Stimulated activated CD8-positive, alpha-beta memory T cell treated with anti-CD3 and anti-CD28 coated beads, Interleukin-7, amount 100 ng/mL, for 48 hours (primary cell): ENCODE results near the gene CBY1.

Experiments
- DNase-seq, 2 donors: peaks; one replicate each; pipeline ENCODE4 v3.0.0-alpha.2; 2020; ENCODE audit warnings: low read depth in 1 of 2; ENCODE audit errors: extremely low read depth in 1 of 2

Gene CBY1

DNA sequence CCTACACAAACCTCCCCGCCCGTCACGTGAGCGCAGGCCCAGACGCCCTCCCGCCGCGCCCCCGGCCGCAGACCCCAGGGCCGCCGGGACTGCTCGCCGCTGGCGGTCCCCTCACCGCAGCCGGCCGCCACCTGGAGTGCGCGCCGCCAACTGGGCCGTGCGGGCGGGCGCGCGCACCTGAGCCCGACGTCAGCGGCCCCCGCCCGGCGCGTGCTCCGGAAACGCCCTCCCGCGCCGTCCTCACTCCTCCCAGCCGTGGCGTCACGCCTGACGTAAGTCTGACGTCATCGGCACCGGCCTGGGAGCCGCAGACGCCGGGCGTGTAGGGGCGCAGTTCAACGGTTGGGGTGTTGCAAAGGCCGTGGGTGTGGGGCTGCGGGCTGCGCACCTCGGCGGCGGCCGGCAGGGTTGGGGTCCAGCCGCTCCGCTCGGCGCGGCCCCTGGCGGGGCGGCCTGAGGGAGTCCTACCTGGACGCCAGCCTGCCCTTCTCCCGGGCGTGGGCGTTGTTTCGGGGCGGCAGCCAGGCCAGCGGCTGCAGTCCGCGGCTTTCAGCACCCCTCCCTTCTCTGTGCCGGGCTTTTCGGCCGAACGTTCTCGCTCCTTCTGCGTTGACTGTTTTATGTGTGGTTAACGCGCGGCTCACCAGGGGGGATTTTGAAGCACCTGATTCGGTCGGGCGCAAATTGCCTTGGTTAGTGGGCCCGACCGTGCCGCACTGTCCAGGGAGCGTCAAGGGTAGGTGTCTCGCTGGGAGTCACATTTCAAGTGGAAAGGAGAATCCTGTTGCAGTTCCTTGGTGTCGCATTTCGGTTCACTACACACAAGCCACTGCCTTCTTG is 44.6 kb downstream of the CBY1 start, which contains the start of gene JOSD1:
JOSD1 (minus strand) TSS at position 155 of the 840 bp plus-strand sequence. CDS start 956 bp downstream, outside the sequence.
- peak; percentile 94 to 96 for DNase-seq

GRCh38 chr22:38704654-38705234 is 48.3 kb downstream of the CBY1 start:
- DNase-seq: no peak

- peak; percentile 85 to 96 for DNase-seq
These were observed 49.0 kb downstream of the CBY1 start, which contains the start of gene GTPBP1 for GRCh38 chr22:38705235-38706100. Gene GTPBP1 (plus strand): TSS chr22:38705944. CDS start chr22:38705956, 12 bp downstream.

DNA sequence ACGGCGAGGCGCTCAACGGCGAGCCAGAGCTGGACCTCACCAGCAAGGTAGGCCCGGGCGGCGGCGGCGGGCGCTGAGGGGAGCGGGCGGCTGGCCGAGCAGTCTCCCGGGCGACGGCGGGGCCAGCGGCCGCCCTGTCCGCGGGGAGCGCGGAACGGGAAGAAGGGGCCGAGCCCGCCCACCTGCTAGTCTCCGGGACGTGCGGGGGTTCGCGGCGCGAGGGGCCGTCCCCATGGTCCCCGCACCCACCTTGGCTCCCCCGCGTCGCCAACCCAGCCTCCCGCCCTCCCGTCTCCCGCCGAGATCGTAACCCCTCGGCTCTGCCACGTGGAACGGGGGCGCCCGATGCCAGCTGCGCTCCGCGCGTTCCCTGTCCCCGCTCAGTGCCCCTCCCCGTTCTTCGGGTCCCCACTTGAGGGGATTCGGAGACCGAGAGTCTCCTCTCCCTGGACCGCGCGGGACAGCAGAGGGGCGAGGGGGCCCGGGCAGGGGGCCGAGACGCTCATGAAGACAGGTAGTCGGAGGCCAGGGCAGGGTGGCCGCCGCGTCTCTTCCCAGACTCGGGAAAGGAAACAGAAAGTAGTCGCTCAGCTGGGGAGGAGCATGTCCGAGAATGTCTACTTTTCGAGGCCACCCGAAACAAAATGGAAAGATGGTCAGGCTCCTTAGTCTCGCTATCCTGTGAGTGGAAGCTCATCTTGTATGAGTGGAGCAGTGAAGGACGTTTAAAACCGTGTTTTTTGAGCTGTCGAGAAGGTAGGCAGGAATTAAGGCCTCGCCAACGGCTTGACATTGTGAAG is 49.9 kb downstream of the CBY1 start:
- DNase-seq: no peak

DNA sequence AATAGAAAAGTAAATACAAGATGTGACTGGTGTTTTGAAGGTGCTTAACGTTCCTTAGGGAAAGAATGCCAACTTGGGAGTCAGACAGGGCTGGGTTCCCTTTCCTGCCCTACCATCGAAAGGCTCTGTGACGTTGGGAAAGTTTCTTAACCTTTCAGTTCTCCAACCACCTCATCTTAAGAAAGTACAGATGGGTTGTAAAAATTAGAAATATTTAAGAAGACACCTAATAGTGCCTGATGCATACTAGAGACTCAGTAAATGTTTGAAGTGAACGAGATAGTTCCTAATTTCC is 50.4 kb downstream of the CBY1 start:
- no peak for DNase-seq

GRCh38 chr22:38707346-38707745 is 50.9 kb downstream of the CBY1 start:
- no peak for DNase-seq

- no peak for DNase-seq
These were observed 51.5 kb downstream of the CBY1 start for GRCh38 chr22:38707984-38708383.

DNA sequence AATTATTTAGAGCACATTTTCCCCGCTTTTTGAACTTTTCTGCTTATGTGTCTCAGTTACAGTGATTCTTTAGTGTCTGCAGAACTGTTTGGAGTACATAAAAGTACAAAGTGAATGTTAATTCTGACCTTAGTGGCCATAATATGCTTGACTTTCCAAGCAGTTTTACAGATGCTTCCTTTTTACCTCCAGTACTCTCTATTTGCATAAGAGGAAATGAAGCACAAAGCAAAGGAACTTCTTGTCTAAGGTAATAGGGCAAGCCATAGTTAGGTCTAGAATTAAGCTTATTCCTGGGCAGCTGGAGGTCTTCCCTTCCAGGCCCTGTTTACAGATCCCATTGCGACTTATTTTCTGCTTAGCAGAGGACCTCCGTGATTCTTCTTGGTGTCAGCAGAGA is 52.9 kb downstream of the CBY1 start:
- DNase-seq: no peak

- DNase-seq: no peak
These were observed 53.9 kb downstream of the CBY1 start for GRCh38 chr22:38710351-38710750.

DNA sequence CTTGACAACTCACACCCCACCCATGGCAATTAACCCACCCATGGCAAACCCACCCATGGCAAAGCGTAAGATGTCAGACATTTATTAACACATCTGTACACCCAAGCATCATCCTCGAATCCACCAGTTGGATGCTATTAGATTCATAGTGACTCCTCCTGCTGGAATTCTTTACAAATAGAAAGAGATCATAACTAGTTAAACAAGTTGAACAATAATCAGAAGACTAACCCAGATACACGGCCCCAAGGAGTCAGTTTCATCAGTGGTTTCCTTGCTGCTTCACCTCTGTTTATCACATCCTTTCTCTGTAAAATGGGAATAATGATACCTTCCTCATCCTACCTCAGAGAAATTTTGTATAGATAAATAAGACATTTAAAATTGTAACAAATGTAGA is 54.4 kb downstream of the CBY1 start:
- no peak for DNase-seq

DNA sequence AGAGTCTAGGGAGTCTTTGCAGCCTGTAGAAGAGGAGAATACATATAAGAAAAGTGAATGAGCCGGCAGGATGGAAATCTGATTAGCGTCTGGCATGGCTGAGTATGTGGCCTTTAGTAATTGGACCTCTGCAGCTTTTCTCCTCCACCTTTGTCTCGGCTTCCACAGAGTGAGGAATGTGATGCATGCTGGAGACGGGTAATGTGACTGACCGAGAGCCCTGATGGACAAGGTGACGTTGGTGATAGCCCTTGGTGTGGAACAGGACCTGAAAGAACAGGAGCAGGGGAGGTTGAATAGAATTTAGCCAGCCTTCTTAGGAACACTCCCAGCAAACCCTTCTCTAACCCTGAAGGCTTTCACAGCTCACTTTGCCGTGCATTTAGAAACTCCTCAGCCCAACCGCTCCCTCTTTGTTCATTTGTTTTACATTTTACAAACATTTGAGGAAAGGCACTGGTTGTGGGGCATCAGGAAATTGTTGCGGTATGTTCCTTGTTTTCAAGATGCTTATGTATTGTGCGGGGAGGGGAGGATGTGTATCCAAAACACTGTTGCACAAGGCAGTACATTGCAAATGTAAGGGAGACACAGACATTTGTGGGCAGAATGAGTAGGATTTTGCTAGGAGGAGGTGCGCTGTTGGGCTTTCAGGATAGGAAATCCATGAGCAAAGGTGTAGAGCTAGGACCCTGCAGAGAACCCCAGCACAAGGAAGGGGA is 56.2 kb downstream of the CBY1 start:
- no peak for DNase-seq

GRCh38 chr22:38713921-38714320 is 57.5 kb downstream of the CBY1 start:
- DNase-seq: no peak

- no peak for DNase-seq
These were observed 58.8 kb downstream of the CBY1 start for GRCh38 chr22:38715176-38715764.

- no peak for DNase-seq
These were observed 59.4 kb downstream of the CBY1 start for GRCh38 chr22:38715852-38716251.

DNA sequence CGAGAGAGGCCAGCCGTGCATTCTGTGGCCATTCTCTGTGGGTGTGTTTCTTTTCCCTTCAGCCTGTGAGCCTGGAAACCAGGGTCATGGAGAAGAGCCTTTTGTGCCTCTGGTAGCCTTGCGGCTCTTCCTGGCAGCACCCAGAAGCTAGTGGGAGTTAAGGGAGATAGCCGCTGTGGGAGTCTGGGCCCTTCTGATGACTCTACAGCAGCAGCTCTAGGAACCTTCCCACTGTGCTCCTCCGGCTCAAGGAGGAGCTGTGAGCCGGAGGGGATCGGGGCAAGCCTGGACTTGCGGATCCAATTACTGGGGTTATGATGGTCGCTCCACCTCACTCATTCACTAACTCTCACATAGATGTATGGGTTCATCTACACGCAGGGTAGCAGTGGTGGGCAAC is 59.8 kb downstream of the CBY1 start:
- DNase-seq: no peak

GRCh38 chr22:38716826-38717225 is 60.4 kb downstream of the CBY1 start:
- DNase-seq: no peak

DNA sequence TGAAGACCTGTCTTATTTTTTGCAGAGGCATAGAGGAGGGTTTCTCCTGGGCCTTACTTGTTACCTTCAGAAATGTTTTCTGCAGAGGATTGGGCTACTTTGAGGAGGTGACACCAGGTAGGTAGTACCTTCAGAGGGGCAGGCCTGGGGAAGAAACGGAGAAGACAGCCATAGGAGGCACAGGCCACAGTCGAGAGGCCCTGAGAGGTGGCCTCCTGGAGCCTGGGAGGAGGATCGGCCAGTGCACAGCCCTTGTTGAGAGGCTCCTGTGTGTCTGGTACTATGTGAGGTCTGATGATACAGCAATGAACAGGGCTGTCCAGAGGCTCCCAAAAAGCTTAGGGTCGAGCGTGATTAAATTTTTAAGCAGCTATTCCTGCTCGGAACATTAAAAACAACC is 60.8 kb downstream of the CBY1 start:
- DNase-seq: no peak

GRCh38 chr22:38718414-38718813 is 62.0 kb downstream of the CBY1 start:
- no peak for DNase-seq

- DNase-seq: no peak
These were observed 62.8 kb downstream of the CBY1 start for GRCh38 chr22:38719196-38719595.

DNA sequence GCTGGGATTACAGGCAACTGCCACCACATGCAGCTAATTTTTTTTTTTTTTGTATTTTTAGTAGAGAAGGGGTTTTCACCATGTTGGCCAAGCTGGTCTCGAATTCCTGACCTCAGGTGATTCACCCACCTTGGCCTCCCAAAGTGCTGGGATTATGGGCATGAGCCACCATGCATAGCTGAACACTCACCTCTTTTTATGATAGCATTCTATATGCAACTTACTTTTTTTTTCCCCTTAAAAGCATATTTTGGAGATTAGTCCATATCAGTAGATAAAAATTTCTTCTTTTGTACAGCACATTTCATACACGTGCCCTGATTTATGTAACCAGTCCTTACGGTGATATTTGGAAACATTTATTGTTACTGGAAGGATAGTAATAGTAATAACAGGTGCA is 63.9 kb downstream of the CBY1 start:
- no peak for DNase-seq
